CD4-positive, alpha-beta T cell treated with Interleukin-4 for 4 hours (primary cell): Measurements from ENCODE around the gene NR5A1.

ENCODE experiments used
- DNase-seq: peaks from one replicate; pipeline ENCODE4 v3.0.0-alpha.2; 2020

Gene NR5A1

DNA sequence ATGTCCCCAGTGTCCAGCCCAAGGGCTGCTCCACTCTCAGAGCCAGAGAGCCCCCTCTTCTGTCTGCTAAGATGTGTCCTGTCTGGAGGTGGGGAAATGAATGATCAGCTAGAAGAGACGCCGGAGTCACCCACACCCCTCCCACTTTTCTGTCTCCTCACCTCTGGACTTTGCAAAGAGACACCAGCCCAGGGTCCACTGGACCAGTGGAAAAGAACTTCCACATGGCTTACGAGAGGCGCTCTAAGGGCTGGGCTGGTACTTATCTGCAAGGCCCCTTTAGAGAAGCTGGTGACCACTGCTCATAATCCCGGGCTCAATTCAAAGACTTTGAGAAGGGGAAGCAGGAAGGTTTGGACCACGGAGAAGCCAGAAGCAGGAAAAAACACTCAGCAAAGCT, 9.2 kb downstream of the NR5A1 start:
- DNase-seq = no peak

- DNase-seq = no peak
Observed at GRCh38 chr9:124497441-124497840, 9.8 kb downstream of the NR5A1 start.

DNA sequence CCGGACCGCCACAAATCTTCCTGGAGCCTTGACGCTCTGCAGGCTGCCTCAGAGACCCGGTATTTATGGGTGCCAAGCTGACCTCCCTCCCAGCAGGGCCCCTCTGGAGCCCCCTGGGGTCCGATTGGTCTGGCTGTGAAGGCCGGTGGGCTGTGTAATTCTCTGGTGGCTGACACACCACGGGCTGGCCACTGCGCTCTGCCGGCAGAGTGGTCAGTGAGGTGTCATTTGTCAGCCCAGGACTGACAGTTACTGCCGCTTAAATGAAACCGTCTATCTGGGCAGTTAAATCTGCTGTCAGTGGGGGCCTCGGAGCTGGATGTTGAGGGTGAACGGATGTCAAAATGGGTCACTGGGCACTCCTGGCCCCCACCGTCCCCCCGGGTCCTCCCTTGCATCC, 10.7 kb downstream of the NR5A1 start:
- DNase-seq = no peak

- DNase-seq = no peak
Observed at GRCh38 chr9:124496075-124496449, 11.1 kb downstream of the NR5A1 start.

DNA sequence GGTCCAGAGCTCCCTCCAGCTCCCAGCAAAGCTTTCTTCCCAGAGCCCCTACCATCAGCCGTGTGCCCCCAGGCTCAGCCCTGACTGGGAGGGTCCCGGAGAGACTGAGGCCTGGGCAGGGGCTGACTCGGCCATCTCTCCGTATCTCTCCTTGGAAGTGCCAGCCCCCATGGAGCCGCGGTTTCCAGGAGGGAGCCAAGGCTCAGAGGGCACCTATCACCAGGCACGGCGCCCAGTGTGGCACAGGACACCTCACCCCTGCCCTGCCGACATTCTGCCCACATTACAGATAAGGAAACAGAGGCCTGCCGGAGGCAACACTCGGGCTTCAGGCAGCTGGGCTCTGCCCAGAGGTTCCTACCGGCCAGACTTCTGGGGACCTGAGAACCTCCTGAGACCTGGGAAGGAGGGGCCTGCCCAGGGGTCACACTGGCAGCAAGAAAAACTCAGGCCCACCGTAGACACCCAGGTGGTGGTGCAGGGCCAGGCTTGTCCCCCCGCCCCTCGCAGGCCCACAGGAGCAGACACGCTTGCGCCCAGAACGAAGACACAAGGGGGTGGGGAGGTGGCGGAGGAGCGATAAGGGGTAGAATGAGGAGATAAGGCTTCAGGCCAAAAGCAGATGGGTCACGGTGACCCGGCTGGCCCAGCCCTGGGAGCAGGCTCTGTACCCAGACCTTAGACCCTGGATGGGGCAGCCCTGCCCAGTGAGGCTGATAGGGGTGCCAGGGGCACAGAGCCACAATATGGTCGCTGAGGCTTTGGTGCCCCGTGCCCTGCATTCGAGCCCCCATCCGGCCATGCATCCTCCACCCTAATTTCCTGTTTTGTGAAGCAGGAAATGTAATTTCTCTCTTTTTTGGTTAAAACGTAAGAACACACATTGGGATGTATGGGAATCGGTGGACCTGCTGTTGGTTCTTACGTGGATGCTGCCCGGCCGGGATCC, 11.8 kb downstream of the NR5A1 start:
- DNase-seq = no peak

- DNase-seq = no peak
Observed at GRCh38 chr9:124493794-124494479, 13.3 kb downstream of the NR5A1 start.

- no peak for DNase-seq
Observed at GRCh38 chr9:124493218-124493617, 14.0 kb downstream of the NR5A1 start.

- no peak for DNase-seq
Observed at GRCh38 chr9:124492818-124493217, 14.4 kb downstream of the NR5A1 start.

DNA sequence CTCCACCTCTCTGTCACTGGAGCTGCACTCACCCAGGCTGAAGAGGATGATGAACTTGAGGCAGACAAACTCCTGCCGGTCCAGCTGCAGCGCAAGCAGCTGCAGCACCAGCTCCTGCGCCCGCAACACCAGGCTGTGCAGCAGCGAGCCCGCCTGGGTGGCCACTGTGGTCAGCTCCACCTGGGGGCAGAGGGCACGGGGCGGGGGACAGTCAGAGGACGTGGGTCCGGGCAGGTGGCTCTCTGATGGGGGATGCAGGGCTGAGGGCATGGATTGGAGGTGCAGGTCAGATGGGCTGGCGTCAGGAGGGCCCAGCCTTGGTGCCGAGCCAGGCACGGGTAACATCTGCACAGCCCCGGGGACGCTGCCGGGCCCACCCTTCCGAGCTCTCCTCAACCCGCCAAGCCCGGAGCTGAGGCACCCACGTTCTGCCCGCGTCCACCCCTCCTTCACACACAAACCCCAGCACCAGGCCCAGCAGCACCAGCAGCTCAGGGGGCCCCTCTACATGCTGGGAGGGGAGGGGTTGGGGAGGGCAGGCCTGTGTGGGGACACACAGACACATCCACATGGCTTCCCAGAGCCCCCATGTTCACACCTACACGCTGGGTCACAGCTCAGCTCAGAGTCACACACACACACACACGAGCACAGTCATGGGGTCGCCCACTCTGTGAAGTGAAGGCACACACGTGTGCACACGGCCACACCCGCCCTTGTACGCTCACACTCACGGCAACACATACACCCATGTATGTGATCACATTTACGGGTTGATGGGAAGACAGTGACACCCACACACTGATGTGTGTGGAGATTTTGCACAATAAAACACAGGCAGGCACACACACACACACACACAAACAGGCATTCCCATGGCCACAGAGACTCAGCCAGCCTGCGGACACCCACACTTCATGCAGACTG, 15.9 kb downstream of the NR5A1 start:
- DNase-seq = no peak

DNA sequence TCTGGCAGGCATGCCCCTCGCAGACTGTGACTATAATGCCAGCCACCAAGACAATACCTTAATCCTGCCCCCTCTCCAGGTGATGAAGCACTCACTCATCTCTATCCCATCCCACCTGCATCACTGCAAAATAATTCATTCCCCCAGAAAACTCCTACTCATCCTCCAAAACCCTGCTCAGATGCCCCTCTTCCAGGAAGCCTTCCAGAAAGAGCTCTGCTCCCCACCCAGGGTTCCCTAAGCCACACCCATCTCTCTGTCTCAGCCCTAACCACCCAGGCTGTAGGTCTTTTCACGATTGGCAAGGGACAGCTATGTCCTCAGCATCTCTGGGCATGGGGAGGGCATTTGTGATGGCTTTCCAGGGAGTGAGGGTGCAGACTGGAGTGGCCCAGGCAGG, 17.2 kb downstream of the NR5A1 start:
- DNase-seq = no peak

DNA sequence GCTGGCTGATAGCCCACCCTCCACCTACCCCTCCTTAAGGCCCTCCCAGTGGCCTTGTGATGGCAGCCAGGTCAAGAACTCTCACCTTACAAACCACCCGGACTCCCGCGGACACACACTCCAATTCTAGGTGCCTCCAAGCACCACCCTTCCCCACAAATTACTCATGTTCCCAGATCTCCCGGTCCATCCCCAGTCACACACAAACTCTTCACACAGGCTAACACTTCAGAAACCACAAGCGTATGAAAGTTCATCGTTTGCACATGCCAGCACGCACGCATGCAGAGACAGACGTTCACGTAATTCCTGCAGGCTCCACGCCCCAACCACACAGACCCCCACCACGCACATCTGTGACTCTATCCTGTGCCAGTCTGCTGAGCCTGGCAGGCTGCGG, 18.0 kb downstream of the NR5A1 start:
- no peak for DNase-seq

- no peak for DNase-seq
Observed at GRCh38 chr9:124488641-124489210, 18.5 kb downstream of the NR5A1 start.

- DNase-seq = no peak
Observed at GRCh38 chr9:124487260-124488182, 19.7 kb downstream of the NR5A1 start.

DNA sequence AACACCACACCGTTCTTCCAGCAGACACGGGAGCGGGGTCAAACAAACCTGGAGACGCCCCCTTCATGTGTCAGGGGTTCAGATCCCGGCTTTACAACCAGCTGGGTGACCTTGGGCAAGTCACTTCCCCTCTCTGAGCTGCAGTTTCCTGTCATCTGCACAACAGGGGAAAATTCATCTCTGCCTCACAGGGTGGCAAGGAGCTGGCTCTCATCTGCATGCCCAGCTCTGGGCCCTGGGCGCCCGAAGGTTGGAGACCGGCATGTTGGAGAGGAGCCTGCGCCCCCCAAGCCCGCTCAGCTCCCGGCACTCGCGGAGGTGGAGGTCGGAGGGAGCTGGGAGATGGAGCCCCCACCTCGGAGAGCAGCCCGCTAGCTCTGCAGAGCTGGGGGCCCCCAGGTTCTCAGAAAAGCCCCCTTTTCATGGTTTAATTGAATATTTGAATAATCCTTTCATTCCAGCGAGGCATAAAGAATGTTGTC, 20.4 kb downstream of the NR5A1 start:
- no peak for DNase-seq

- no peak for DNase-seq
Observed at GRCh38 chr9:124485936-124486335, 21.3 kb downstream of the NR5A1 start.

DNA sequence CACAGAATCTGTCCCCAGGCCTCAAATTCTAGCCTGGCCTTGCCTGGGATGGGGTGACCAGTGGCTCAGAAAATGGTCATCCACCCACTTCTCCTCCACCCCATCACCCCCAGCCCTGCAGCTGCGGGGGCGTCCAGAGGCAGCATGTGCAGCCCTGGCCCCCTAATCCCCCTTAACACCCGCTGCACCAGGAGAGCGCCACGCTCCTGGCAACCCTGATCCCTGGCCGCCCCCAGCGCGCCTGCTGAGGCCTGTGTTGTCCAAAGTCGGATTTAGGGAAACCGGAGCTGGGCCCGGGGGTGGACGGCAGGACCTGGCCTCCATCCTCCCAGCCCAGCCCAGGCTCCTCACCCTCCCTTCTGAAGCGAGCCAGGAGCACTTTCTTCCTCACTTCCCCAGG, 22.0 kb downstream of the NR5A1 start:
- DNase-seq = no peak

GRCh38 chr9:124483481-124483880, 23.7 kb downstream of the NR5A1 start:
- DNase-seq = no peak

DNA sequence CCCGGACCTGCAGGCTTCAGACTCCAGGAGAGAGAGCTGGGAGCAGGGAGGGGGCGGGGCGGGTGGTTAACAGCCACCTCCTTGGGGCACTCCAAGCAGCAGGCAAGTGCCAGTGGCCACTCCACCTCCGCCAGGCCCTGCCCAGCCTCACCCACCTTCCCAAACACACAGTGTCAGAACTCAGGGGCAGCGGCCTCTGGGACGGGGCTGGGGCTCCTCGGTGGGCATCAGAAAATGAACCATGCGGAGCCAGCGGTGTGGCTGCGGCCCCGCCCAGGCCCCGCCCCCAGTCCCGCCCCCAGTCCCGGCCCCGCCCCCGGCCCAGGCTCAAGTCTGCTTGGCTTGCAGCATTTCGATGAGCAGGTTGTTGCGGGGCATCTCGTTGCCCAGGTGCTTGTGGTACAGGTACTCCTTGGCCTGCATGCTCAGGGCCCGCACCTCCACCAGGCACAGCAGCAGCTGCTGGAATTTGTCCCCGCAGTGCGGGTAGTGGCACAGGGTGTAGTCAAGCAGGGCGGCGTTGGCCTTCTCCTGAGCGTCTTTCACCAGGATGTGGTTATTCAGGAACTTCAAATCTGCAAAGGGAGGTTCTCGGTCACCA, 24.7 kb downstream of the NR5A1 start:
- no peak for DNase-seq

DNA sequence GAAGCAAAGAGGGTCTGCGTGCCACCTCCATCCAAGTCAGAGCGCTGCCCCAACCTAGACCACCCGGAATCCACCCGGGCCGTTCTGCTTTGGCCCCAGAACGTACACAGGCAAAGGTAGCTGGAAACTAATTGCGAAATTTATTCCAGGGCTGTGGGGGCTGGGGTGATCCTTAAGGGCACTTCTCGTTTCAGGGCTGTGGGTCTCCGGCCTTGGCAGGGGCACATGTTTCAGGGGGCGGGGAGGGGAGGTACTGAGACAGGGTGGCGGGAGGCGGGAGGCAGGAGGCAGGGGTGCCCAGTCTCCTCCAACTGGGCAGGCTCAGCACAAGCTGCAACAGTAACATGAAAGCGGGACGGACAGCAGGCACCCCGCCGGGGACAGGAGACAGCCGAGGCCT, 26.1 kb downstream of the NR5A1 start:
- DNase-seq = no peak

- no peak for DNase-seq
Observed at GRCh38 chr9:124480621-124480981, 26.6 kb downstream of the NR5A1 start.

DNA sequence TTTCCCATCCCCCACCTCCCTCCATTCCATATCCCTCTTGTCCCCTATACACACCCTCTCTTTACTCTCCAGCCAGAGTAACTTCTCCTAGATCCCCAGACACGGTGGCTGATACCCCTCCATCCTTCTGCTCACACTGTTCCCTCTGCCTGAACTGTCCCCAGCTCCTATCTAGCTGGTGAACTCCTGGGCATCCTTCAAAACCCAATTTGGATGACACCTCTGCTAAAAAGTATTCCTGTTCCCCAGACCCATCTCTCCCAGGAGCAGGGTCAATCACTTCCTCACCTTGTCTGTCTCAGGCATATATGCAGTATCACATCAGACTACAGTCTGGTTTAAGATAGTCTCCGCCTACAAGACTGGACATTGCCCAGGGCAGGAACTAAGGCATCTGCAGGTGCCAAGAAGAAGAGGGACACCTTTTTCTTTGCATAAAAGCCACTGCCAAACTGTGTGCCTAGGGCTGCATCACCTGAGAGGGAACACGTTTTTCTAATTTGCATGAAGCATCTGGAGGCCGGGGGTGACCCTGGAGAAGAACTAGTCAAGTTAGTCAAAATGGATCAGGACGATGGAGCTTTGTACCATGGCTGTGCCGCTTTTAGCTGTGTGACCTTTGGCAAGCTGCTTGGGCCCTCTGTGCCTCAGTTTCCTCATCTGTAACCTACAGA, 27.1 kb downstream of the NR5A1 start:
- DNase-seq = no peak
